Naive thymus-derived CD4-positive, alpha-beta T cell (primary cell): ENCODE results near the gene HPS4. TPM values are rescaled to one million over a fixed set of nuclear protein-coding genes. Genes with fewer than 3 reads are reported as not detected.

Source experiments
- ATAC-seq: fragments of 150-1000 bp; cut with Tn5 transposase; 2 replicates; pipeline ENCODE4 v1.10.0; 2021; ENCODE audit warnings: mild to moderate bottlenecking, moderate library complexity
- CTCF ChIA-PET: fragments of 350-600 bp; sonication (Branson Sonifier 250); formaldehyde crosslinking; loops from one replicate; lab custom pipeline; 2021; ENCODE audit warnings: antibody characterized with exemption; lab: Charles Lee
- POLR2A ChIA-PET: fragments of 350-600 bp; sonication (Branson Sonifier 250); formaldehyde crosslinking; loops from one replicate; lab custom pipeline; 2021; ENCODE audit warnings: antibody characterized with exemption, inconsistent platforms; lab: Charles Lee
- DNase-seq, 9 donors: peaks; one replicate each; pipeline versions ENCODE4 v3.0.0 to v3.0.0-alpha.2; 2020 to 2022; ENCODE audit warnings: mixed read lengths in 1 of 9
- H3K27ac ChIP-seq: one replicate; pipeline ENCODE4 v1.7.0; 2013; ENCODE audit warnings: mild to moderate bottlenecking, low read depth, low read length, moderate library complexity
- H3K27me3 ChIP-seq, 2 donors: one replicate each; pipeline ENCODE4 v1.7.0; 2013; ENCODE audit warnings: low read length in 2 of 2, mild to moderate bottlenecking in 2 of 2, moderate library complexity in 2 of 2; ENCODE audit not compliant: control insufficient read depth in 2 of 2, insufficient read depth in 2 of 2
- H3K36me3 ChIP-seq, 3 experiments: 1 replicate in 2 of 3; 2 replicates in 1 of 3; pipeline ENCODE4 v1.7.0; 2013; ENCODE audit warnings: low read length in 3 of 3, mild to moderate bottlenecking in 3 of 3, moderate library complexity in 1 of 3; ENCODE audit not compliant: insufficient read depth in 3 of 3, control insufficient read depth in 2 of 3
- H3K4me1 ChIP-seq, 2 donors: one replicate each; pipeline ENCODE4 v1.7.0; 2013; ENCODE audit warnings: low read length in 2 of 2, mild to moderate bottlenecking in 2 of 2, moderate library complexity in 1 of 2; ENCODE audit not compliant: control insufficient read depth in 2 of 2, insufficient read depth in 2 of 2
- H3K4me3 ChIP-seq: 2 replicates; pipeline ENCODE4 v1.7.0; 2013; ENCODE audit warnings: mild to moderate bottlenecking, low read length
- H3K9me3 ChIP-seq, 3 experiments: 1 replicate in 2 of 3; 2 replicates in 1 of 3; pipeline ENCODE4 v1.7.0; 2013; ENCODE audit warnings: low read length in 3 of 3; ENCODE audit not compliant: control insufficient read depth in 2 of 3
- H3K27ac Mint-ChIP-seq, 9 donors: one replicate each; pipeline ENCODE4 v1.8.0; 2020 to 2022; ENCODE audit warnings: mixed read lengths in 9 of 9, mild to moderate bottlenecking in 8 of 9, moderate library complexity in 5 of 9, inconsistent platforms in 2 of 9
- H3K27me3 Mint-ChIP-seq, 5 donors: one replicate each; pipeline ENCODE4 v1.8.0; 2021 to 2022; ENCODE audit warnings: mixed read lengths in 5 of 5, mild to moderate bottlenecking in 1 of 5
- H3K36me3 Mint-ChIP-seq, 5 donors: one replicate each; pipeline ENCODE4 v1.8.0; 2020 to 2022; ENCODE audit warnings: mixed read lengths in 5 of 5, mild to moderate bottlenecking in 3 of 5, inconsistent platforms in 1 of 5
- H3K4me1 Mint-ChIP-seq, 7 donors: one replicate each; pipeline ENCODE4 v1.8.0; 2020 to 2022; ENCODE audit warnings: mixed read lengths in 7 of 7, mild to moderate bottlenecking in 3 of 7, inconsistent platforms in 1 of 7
- H3K4me3 Mint-ChIP-seq, 10 donors: one replicate each; pipeline ENCODE4 v1.8.0; 2020 to 2022; ENCODE audit warnings: mild to moderate bottlenecking in 10 of 10, mixed read lengths in 10 of 10, moderate library complexity in 6 of 10, inconsistent platforms in 2 of 10
- H3K9me3 Mint-ChIP-seq, 11 donors: one replicate each; pipeline ENCODE4 v1.8.0; 2020 to 2022; ENCODE audit warnings: mixed read lengths in 11 of 11, mild to moderate bottlenecking in 4 of 11, inconsistent platforms in 1 of 11, moderate library complexity in 1 of 11
- intact Hi-C, 2 donors: fragments of 100-400 bp; cut with micrococcal nuclease; formaldehyde crosslinking; loops; one replicate each; pipeline ENCODE4 v1.15.1; 2023
- polyA plus RNA-seq, 2 donors: library from polyadenylated mRNA; unstranded; fragments of 300-500 nt; fragmentation: Illumina TruSeq; gene quantifications; one replicate each; pipeline ENCODE4 v1.2.3, GENCODE V29; 2021
- total RNA-seq, 6 experiments: library from RNA in 5 of 6; stranded (reverse) in 5 of 6; gene quantifications; 1 replicate in 5 of 6; 2 replicates in 1 of 6; pipeline ENCODE4 v1.2.3 and lab custom pipeline; 2021 to 2026

HPS4 gene
- total and polyA plus RNA-seq, 7 experiments from 2014 or later, result 21.5 to 64.3 (median 53.6) TPM

DNA sequence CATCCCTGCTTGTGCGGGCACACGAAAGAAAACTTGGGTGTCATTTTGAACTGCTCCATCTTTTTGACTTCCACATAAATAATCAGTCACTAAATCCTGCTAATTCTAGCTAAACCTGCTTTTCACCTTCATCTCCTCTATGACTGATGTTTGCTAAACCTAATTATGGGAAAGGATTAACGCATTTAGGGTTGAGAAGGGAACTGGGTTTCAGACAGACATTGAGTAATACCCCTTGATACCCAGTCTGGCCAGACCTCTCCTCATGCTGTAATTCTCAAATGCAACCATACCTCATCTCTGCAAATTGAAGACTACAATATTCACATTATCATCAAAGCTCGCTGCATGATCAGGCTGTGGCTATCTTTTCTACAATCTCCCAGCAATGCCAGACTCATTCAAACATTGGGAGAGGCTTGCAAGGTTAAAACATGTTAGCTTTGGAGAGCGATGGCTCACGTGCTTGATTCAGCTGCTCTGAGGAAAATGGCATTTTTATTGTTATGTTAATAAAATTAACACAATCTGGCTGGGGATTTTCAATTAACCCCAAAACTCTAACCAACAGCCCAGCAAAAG is 2.4 kb downstream of the HPS4 start:
- peaks cover 65 to 90% (median 86%) of the 10 kb centered on the region in 7 donors for H3K4me1 Mint-ChIP-seq
- ChIA-PET CTCF (interaction anchor here (0.8 to 1.0 kb wide), 2 partner anchors 22 to 42 kb away, joined by 3 read pairs; no protein-coding TSS in a partner anchor), POLR2A (interaction anchor here (0.9 to 5.0 kb wide), 3 partner anchors 40 to 192 kb away, joined by 3 to 54 read pairs (median 39); partner anchors contain the start of gene ASPHD2)
- no peak for ATAC-seq
- H3K36me3 ChIP-seq, result peaks cover 3 to 21% (median 7%) of the 10 kb centered on the region in 3 experiments
- H3K27me3 ChIP-seq, result no peaks in the 10 kb centered on the region
- DNase-seq, result no peak
- intact Hi-C loops, result loop anchor here (5.0 to 10.0 kb wide), 5 partner anchors 111 to 1926 kb away; partner anchors contain the start of genes GUCD1 (in 1 of the 2), MIAT (in 1 of the 2), MN1 (in 1 of the 2) and SNRPD3 (in 1 of the 2)
- peaks cover 13 to 38% (median 19%) of the 10 kb centered on the region in 5 donors for H3K36me3 Mint-ChIP-seq
- no peaks in the 10 kb centered on the region for H3K9me3 ChIP-seq
- H3K27me3 Mint-ChIP-seq, result no peaks in the 10 kb centered on the region
- H3K27ac Mint-ChIP-seq, result peak overlapping the region in 5 of 9 donors; percentile 34 to 98 (median 97)
- peaks cover 0 to 7% (median 0%) of the 10 kb centered on the region in 11 donors for H3K9me3 Mint-ChIP-seq
- no peak overlapping the region for H3K27ac ChIP-seq
- peaks cover 17 to 48% of the 10 kb centered on the region in 2 donors for H3K4me1 ChIP-seq
- no peak overlapping the region for H3K4me3 ChIP-seq
- peak overlapping the region; percentile 17 to 96 (median 92) for H3K4me3 Mint-ChIP-seq

DNA sequence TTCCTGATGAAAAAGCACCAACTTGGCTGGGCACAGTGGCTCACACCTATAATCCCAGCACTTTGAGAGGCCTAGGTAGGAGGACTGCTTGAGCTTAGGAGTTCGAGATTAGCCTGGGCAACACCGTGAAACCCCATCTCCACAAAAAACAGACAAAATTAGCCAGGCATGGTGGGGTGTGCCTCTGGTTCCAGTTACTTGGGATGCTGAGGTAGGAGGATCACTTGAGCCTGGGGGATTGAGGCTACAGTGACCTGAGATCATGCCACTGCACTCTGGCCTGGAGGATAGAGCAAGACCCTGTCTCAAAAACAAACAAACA is 3.0 kb downstream of the HPS4 start:
- intact Hi-C loops, result loop anchor here (5.0 to 10.0 kb wide), 5 partner anchors 112 to 1926 kb away; partner anchors contain the start of genes GUCD1 (in 1 of the 2), MIAT (in 1 of the 2), MN1 (in 1 of the 2) and SNRPD3 (in 1 of the 2)
- no peaks in the 10 kb centered on the region for H3K9me3 ChIP-seq
- POLR2A ChIA-PET, result no interaction called here
- Mint-ChIP-seq H3K27ac (peak overlapping the region in 4 of 9 donors; percentile 43 to 97 (median 79)), H3K36me3 (peaks cover 13 to 38% (median 19%) of the 10 kb centered on the region in 5 donors), H3K4me3 (peak overlapping the region in 8 of 10 donors; percentile 17 to 96 (median 81)), H3K9me3 (peaks cover 0 to 7% (median 0%) of the 10 kb centered on the region in 11 donors), H3K27me3 (no peaks in the 10 kb centered on the region), H3K4me1 (peaks cover 63 to 84% (median 80%) of the 10 kb centered on the region in 7 donors)
- H3K4me3 ChIP-seq, result no peak overlapping the region
- no peak for ATAC-seq
- H3K36me3 ChIP-seq, result peaks cover 3 to 22% (median 7%) of the 10 kb centered on the region in 3 experiments
- no peak overlapping the region for H3K27ac ChIP-seq
- peaks cover 17 to 48% of the 10 kb centered on the region in 2 donors for H3K4me1 ChIP-seq
- no peak for DNase-seq
- CTCF ChIA-PET, result no interaction called here
- no peaks in the 10 kb centered on the region for H3K27me3 ChIP-seq

DNA sequence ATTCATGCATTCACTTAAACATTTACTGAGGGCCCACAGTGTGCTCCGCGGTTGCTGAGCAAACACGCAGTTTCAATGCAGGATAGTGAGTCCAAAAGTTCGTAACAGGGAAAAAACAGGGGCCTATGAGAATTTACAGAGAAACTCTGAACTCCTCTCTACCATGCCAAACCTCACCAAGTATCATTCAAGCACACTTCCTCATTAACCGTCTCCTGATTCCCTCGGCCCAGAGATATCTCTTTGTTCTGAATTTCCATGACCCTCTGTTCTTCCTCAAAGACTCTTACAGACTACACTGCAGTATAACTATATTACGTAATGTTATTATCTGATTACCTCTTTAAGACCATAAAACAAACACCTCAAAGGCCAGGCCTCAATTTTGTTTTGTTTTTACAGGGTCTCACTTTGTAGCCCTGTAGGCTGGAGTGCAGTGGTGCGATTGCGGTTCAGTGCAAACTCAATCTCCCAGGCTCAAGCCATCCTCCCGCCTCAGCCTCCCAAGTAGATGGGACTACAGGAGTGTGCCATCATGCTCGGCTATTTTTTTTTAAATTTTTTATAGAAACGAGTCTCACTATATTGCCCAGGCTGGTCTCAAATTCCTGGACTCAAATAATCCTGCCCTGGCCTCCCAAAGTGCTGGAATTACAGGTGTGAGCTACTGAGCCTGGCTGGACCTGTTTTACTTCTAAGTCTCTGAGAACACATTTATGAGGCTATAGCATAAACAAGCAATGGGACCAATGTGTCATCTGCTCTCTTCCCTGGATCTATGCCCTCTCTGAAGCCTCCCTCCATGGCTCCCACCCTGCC is 3.6 kb downstream of the HPS4 start:
- Histone ChIP-seq H3K36me3 (peaks cover 3 to 23% (median 7%) of the 10 kb centered on the region in 3 experiments), H3K4me1 (peaks cover 14 to 42% of the 10 kb centered on the region in 2 donors), H3K4me3 (peak overlapping the region; percentile 40), H3K9me3 (no peaks in the 10 kb centered on the region), H3K27me3 (no peaks in the 10 kb centered on the region), H3K27ac (peak overlapping the region; percentile 25)
- ATAC-seq, result no peak
- peaks cover 0 to 7% (median 0%) of the 10 kb centered on the region in 11 donors for H3K9me3 Mint-ChIP-seq
- H3K27ac Mint-ChIP-seq, result peak overlapping the region; percentile 5 to 97 (median 43)
- H3K27me3 Mint-ChIP-seq, result no peaks in the 10 kb centered on the region
- H3K4me3 Mint-ChIP-seq, result peak overlapping the region; percentile 64 to 96 (median 80)
- CTCF ChIA-PET, result interaction anchor here (0.5 to 1.5 kb wide), 2 partner anchors 193 to 316 kb away, joined by 5 read pairs; no protein-coding TSS in a partner anchor
- H3K36me3 Mint-ChIP-seq, result peaks cover 13 to 39% (median 20%) of the 10 kb centered on the region in 5 donors
- intact Hi-C loops, result loop anchor here (5.0 to 10.0 kb wide), 5 partner anchors 112 to 1925 kb away; partner anchors contain the start of genes GUCD1 (in 1 of the 2), MIAT (in 1 of the 2), MN1 (in 1 of the 2) and SNRPD3 (in 1 of the 2)
- DNase-seq, result no peak
- peaks cover 57 to 78% (median 75%) of the 10 kb centered on the region in 7 donors for H3K4me1 Mint-ChIP-seq
- POLR2A ChIA-PET, result interaction anchor here (0.9 kb wide), 1 partner anchor 192 kb away, joined by 5 read pairs; no protein-coding TSS in a partner anchor

DNA sequence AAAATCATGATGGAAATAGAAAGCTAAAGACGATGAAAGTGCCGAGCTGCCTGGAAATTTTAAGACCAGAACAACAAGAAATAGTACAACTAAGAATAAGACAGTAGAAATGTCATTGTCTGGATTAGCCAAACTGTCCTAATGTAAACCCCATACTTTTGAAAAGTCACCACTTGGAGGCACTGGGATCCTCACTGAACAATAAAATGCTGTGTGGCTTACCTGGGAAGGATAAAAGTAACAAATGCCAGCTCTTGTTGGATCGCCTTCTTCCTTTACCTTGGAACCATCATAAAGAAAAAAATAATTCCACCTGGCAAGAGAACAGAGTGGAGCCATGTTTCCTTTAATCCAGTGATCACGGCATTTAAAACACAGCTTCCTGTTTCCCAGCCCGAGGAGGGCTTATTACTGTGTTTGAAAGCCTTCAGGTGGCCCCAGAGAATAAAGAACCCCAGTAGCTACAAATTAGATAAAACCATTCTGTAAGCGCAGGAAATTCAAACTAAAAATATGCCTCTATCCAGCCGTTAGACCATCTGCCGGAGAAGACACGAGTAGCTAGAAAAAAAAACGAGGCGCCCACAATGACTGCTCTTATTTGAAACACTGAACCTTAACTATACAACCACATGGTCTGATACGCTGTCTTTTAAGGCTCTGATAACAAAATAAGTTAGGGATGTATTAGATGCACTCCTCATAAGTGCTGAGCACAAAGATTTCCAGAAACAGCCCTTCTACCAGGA is 4.4 kb downstream of the HPS4 start:
- Mint-ChIP-seq H3K27me3 (no peaks in the 10 kb centered on the region), H3K27ac (peak overlapping the region; percentile 5 to 83 (median 31)), H3K4me3 (peak overlapping the region; percentile 64 to 96 (median 80)), H3K4me1 (peaks cover 56 to 72% (median 69%) of the 10 kb centered on the region in 7 donors), H3K9me3 (peaks cover 0 to 6% (median 0%) of the 10 kb centered on the region in 11 donors), H3K36me3 (peaks cover 13 to 44% (median 24%) of the 10 kb centered on the region in 5 donors)
- no peaks in the 10 kb centered on the region for H3K27me3 ChIP-seq
- intact Hi-C loops, result no loop called here
- H3K4me1 ChIP-seq, result peaks cover 12 to 36% of the 10 kb centered on the region in 2 donors
- ChIA-PET CTCF (interaction anchor here (0.5 to 1.5 kb wide), 3 partner anchors 17 to 316 kb away, joined by 3 to 5 read pairs (median 5); no protein-coding TSS in a partner anchor), POLR2A (interaction anchor here (0.6 to 1.1 kb wide), 6 partner anchors 32 to 219 kb away, joined by 3 to 7 read pairs (median 4); no protein-coding TSS in a partner anchor)
- DNase-seq (peak in 1 of 9 donors; percentile 12), ATAC-seq (no peak)
- peak overlapping the region; percentile 25 for H3K27ac ChIP-seq
- peak overlapping the region; percentile 40 for H3K4me3 ChIP-seq
- peaks cover 3 to 29% (median 7%) of the 10 kb centered on the region in 3 experiments for H3K36me3 ChIP-seq
- H3K9me3 ChIP-seq, result no peaks in the 10 kb centered on the region

DNA sequence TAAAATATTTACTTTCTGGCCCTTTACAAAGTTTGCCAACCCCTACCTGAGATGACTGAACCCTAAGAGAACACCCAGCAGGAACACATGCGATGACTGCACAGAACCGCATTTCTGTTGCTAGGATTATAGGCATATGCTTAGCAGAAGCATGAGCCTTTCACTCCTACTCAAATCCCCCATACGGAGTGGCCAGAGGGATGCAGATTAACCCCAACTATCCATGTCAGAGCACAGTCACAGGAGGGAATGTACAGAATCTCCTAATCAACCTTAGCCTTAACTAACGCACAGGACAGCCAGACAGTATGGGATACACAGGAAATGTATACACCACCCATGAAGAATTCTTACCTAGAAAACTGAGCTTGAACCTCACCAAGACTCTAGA is 6.2 kb downstream of the HPS4 start:
- ATAC-seq (no peak), DNase-seq (no peak)
- Mint-ChIP-seq H3K4me1 (peaks cover 47 to 59% (median 53%) of the 10 kb centered on the region in 7 donors), H3K36me3 (peaks cover 13 to 55% (median 34%) of the 10 kb centered on the region in 5 donors), H3K27ac (peak overlapping the region in 1 of 9 donors; percentile 36), H3K27me3 (no peaks in the 10 kb centered on the region), H3K4me3 (peak overlapping the region in 3 of 10 donors; percentile 49 to 65 (median 61)), H3K9me3 (peaks cover 0 to 1% (median 0%) of the 10 kb centered on the region in 11 donors)
- no peaks in the 10 kb centered on the region for H3K9me3 ChIP-seq
- intact Hi-C loops, result no loop called here
- peaks cover 3 to 26% of the 10 kb centered on the region in 2 donors for H3K4me1 ChIP-seq
- no peak overlapping the region for H3K4me3 ChIP-seq
- no peaks in the 10 kb centered on the region for H3K27me3 ChIP-seq
- peaks cover 3 to 44% (median 17%) of the 10 kb centered on the region in 3 experiments for H3K36me3 ChIP-seq
- no peak overlapping the region for H3K27ac ChIP-seq
- ChIA-PET POLR2A (interaction anchor here (0.6 kb wide), 1 partner anchor 87 kb away, joined by 3 read pairs; no protein-coding TSS in a partner anchor), CTCF (no interaction called here)
